GM19438 (cell line): ENCODE measurements around the gene SOWAHB.
"Not testable (repeated sequence)": the region's sequence is repeated elsewhere in the genome, so short reads cannot be mapped to it uniquely, and the experiment has no call there.

Experiments used
- ATAC-seq: cut with Tn5 transposase; IDR thresholded peaks from one replicate; pipeline ENCODE4 v1.9.1; 2021; ENCODE audit warnings: low read depth; ENCODE audit not compliant: unreplicated experiment

SOWAHB gene

GRCh38 chr4:76895619-76896018, 2.3 kb downstream of the SOWAHB start:
- no peak for ATAC-seq

GRCh38 chr4:76894537-76895255, 3.2 kb downstream of the SOWAHB start:
- no peak for ATAC-seq

- no peak for ATAC-seq
These were observed 5.3 kb downstream of the SOWAHB start for GRCh38 chr4:76892601-76893000.

- no peak for ATAC-seq
These were observed 5.9 kb downstream of the SOWAHB start for GRCh38 chr4:76892001-76892400.

- no peak for ATAC-seq
These were observed 11.0 kb downstream of the SOWAHB start for GRCh38 chr4:76886848-76887441.

- no peak for ATAC-seq
These were observed 11.7 kb downstream of the SOWAHB start for GRCh38 chr4:76886214-76886613.

GRCh38 chr4:76883147-76883546, 14.8 kb downstream of the SOWAHB start:
- ATAC-seq = no peak

- no peak for ATAC-seq
These were observed 15.3 kb downstream of the SOWAHB start for GRCh38 chr4:76882630-76883029.

- ATAC-seq = no peak
These were observed 16.6 kb downstream of the SOWAHB start for GRCh38 chr4:76881375-76881774.

- ATAC-seq = no peak
These were observed 18.1 kb downstream of the SOWAHB start for GRCh38 chr4:76879731-76880364.

GRCh38 chr4:76878641-76879165, 19.2 kb downstream of the SOWAHB start:
- not testable (repeated sequence) for ATAC-seq

GRCh38 chr4:76874176-76874575, 23.8 kb downstream of the SOWAHB start:
- no peak for ATAC-seq

- no peak for ATAC-seq
These were observed 24.4 kb downstream of the SOWAHB start for GRCh38 chr4:76873495-76873894.

- no peak for ATAC-seq
These were observed 25.4 kb downstream of the SOWAHB start for GRCh38 chr4:76872556-76872955.

GRCh38 chr4:76868780-76869179, 29.2 kb downstream of the SOWAHB start:
- not testable (repeated sequence) for ATAC-seq

GRCh38 chr4:76867880-76868655, 29.9 kb downstream of the SOWAHB start:
- ATAC-seq = no peak

- no peak for ATAC-seq
These were observed 30.6 kb downstream of the SOWAHB start for GRCh38 chr4:76867377-76867776.

- no peak for ATAC-seq
These were observed 31.3 kb downstream of the SOWAHB start for GRCh38 chr4:76866641-76867040.

GRCh38 chr4:76858319-76858718, 39.6 kb downstream of the SOWAHB start:
- ATAC-seq = no peak

- ATAC-seq = no peak
These were observed 40.9 kb downstream of the SOWAHB start for GRCh38 chr4:76857074-76857409.
